Sigmoid colon (tissue), 4 donors: ENCODE measurements around the gene ALS2CL.

Source experiments
- EP300 ChIP-seq, 4 donors: sonication (generic); formaldehyde crosslinking; IDR thresholded peaks; one replicate each; pipeline ENCODE4 v1.6.1; 2017; ENCODE audit warnings: antibody characterized with exemption in 4 of 4
- POLR2A ChIP-seq, 2 donors: fragments of 450-650 bp; IDR thresholded peaks; one replicate each; pipeline ENCODE4 v1.6.1; 2016; ENCODE audit warnings: antibody characterized with exemption in 2 of 2, mild to moderate bottlenecking in 2 of 2, moderate library complexity in 2 of 2
- POLR2AphosphoS5 ChIP-seq, 4 donors: sonication (generic); formaldehyde crosslinking; IDR thresholded peaks; one replicate each; pipeline ENCODE4 v1.6.1; 2017; ENCODE audit warnings: antibody characterized with exemption in 4 of 4
- TF ChIP-seq, protein P1 (sequence below), 4 experiments: fragments of 450-650 bp in 3 of 4; fragments of 200-600 bp in 1 of 4; IDR thresholded peaks; one replicate each; pipeline ENCODE4 v1.5.1; 2016 to 2019; ENCODE audit warnings: antibody characterized with exemption in 4 of 4, mild to moderate bottlenecking in 3 of 4, moderate library complexity in 2 of 4

GRCh38 chr3:46709721-46710120 lies 16.2 kb upstream of the ALS2CL start:
- TF ChIP-seq POLR2AphosphoS5 (IDR thresholded peaks at IDR 0.05) (no peak), POLR2A (IDR thresholded peaks at IDR 0.05) (no peak), EP300 (IDR thresholded peaks at IDR 0.05) (no peak)
- TF ChIP-seq, protein P1, sequence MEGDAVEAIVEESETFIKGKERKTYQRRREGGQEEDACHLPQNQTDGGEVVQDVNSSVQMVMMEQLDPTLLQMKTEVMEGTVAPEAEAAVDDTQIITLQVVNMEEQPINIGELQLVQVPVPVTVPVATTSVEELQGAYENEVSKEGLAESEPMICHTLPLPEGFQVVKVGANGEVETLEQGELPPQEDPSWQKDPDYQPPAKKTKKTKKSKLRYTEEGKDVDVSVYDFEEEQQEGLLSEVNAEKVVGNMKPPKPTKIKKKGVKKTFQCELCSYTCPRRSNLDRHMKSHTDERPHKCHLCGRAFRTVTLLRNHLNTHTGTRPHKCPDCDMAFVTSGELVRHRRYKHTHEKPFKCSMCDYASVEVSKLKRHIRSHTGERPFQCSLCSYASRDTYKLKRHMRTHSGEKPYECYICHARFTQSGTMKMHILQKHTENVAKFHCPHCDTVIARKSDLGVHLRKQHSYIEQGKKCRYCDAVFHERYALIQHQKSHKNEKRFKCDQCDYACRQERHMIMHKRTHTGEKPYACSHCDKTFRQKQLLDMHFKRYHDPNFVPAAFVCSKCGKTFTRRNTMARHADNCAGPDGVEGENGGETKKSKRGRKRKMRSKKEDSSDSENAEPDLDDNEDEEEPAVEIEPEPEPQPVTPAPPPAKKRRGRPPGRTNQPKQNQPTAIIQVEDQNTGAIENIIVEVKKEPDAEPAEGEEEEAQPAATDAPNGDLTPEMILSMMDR (IDR thresholded peaks at IDR 0.05), result no peak
